OCI-LY7 (cell line): ENCODE data around the gene CCDC192. TPM values are rescaled to one million over a fixed set of nuclear protein-coding genes. Genes with fewer than 3 reads are reported as not detected.

Source experiments
- BruUV-seq: library from RNA; stranded (reverse); fragments of 400-500 nt; replicated peaks from 2 replicates; lab custom pipeline; 2021; lab: Mats Ljungman, UMichigan
- CTCF ChIA-PET: fragments of 300-600 bp; sonication (Branson Sonifier 250); formaldehyde crosslinking; loops from one replicate; lab custom pipeline; 2022; ENCODE audit warnings: antibody characterized with exemption; ENCODE audit not compliant: unreplicated experiment; lab: Charles Lee
- POLR2A ChIA-PET: fragments of 300-600 bp; sonication (Branson Sonifier 250); formaldehyde crosslinking; loops from one replicate; lab custom pipeline; 2022; ENCODE audit warnings: antibody characterized with exemption; lab: Charles Lee
- DNase-seq: peaks from one replicate; pipeline ENCODE4 v3.0.0-alpha.2; 2015; ENCODE audit warnings: low spot score
- H2AFZ ChIP-seq: fragments of 200-600 bp; sonication (generic), shearing (Covaris generic); 2 replicates; pipeline ENCODE4 v1.6.1; 2014; ENCODE audit warnings: mild to moderate bottlenecking, antibody characterized with exemption, low read length, moderate library complexity
- H3K27ac ChIP-seq: fragments of 200-600 bp; sonication (generic); 2 replicates; pipeline ENCODE4 v1.5.1; 2014; ENCODE audit warnings: mixed run types, low read depth, mild to moderate bottlenecking, moderate library complexity, low read length, inconsistent platforms; ENCODE audit not compliant: poor library complexity, severe bottlenecking
- H3K36me3 ChIP-seq: fragments of 200-600 bp; sonication (generic); 2 replicates; pipeline ENCODE4 v1.6.1; 2014; ENCODE audit warnings: mild to moderate bottlenecking, antibody characterized with exemption, low read length, moderate library complexity, mixed read lengths; ENCODE audit not compliant: insufficient read depth
- H3K4me1 ChIP-seq: fragments of 200-600 bp; sonication (generic); 2 replicates; pipeline ENCODE4 v1.5.1; 2014; ENCODE audit warnings: mild to moderate bottlenecking, low read length; ENCODE audit not compliant: insufficient read depth, poor library complexity, severe bottlenecking
- H3K4me2 ChIP-seq: fragments of 200-600 bp; sonication (generic); 2 replicates; pipeline ENCODE4 v1.6.1; 2014; ENCODE audit warnings: mild to moderate bottlenecking, low read length
- H3K4me3 ChIP-seq: fragments of 200-600 bp; sonication (generic); 2 replicates; pipeline ENCODE4 v1.5.1; 2014; ENCODE audit warnings: mild to moderate bottlenecking, low read depth, low read length; ENCODE audit not compliant: poor library complexity, severe bottlenecking
- H3K79me2 ChIP-seq: fragments of 200-600 bp; sonication (generic); 2 replicates; pipeline ENCODE4 v1.6.1; 2016; ENCODE audit warnings: low read depth, mild to moderate bottlenecking, low read length, moderate library complexity, mixed read lengths; ENCODE audit not compliant: insufficient read depth
- H3K9me2 ChIP-seq: fragments of 200-600 bp; sonication (generic); 2 replicates; pipeline ENCODE4 v1.6.1; 2016; ENCODE audit warnings: mild to moderate bottlenecking, low read length, mixed read lengths; ENCODE audit not compliant: insufficient read depth
- H3K9me3 ChIP-seq: fragments of 200-600 bp; sonication (generic); 2 replicates; pipeline ENCODE4 v1.6.1; 2014; ENCODE audit warnings: mild to moderate bottlenecking, mixed run types, low read length, mixed read lengths
- H4K20me1 ChIP-seq: fragments of 200-600 bp; sonication (generic); 2 replicates; pipeline ENCODE4 v1.6.1; 2014; ENCODE audit warnings: mild to moderate bottlenecking, antibody characterized with exemption, low read length, moderate library complexity, mixed read lengths; ENCODE audit not compliant: insufficient read depth
- EZH2phosphoT487 ChIP-seq: fragments of 200-600 bp; sonication (generic); IDR thresholded peaks from 2 replicates; pipeline ENCODE4 v1.6.1; 2018; ENCODE audit warnings: low read depth, borderline replicate concordance, mild to moderate bottlenecking, mixed run types, antibody characterized with exemption, low read length, moderate library complexity, mixed read lengths
- intact Hi-C: fragments of 100-400 bp; cut with micrococcal nuclease; formaldehyde crosslinking; loops from one replicate; pipeline ENCODE4 v1.10.0; 2022; ENCODE audit not compliant: unreplicated experiment
- total RNA-seq, 2 experiments: library from RNA; depleted of rRNA in 1 of 2; stranded (reverse); fragments of >200 nt in 1 of 2; shearing (Covaris generic) in 1 of 2; gene quantifications; 2 replicates each; pipeline ENCODE4 v1.2.3, GENCODE V29; 2014 to 2022
- TF ChIP-seq, protein P1 (sequence below): fragments of 200-600 bp; sonication (generic); conservative IDR thresholded peaks from 2 replicates; pipeline ENCODE4 v1.5.1; 2014; ENCODE audit warnings: mild to moderate bottlenecking, antibody characterized with exemption, low read length, moderate library complexity, mixed read lengths

Gene CCDC192
- total RNA-seq, 2 experiments from 2014 or later: not detected

DNA sequence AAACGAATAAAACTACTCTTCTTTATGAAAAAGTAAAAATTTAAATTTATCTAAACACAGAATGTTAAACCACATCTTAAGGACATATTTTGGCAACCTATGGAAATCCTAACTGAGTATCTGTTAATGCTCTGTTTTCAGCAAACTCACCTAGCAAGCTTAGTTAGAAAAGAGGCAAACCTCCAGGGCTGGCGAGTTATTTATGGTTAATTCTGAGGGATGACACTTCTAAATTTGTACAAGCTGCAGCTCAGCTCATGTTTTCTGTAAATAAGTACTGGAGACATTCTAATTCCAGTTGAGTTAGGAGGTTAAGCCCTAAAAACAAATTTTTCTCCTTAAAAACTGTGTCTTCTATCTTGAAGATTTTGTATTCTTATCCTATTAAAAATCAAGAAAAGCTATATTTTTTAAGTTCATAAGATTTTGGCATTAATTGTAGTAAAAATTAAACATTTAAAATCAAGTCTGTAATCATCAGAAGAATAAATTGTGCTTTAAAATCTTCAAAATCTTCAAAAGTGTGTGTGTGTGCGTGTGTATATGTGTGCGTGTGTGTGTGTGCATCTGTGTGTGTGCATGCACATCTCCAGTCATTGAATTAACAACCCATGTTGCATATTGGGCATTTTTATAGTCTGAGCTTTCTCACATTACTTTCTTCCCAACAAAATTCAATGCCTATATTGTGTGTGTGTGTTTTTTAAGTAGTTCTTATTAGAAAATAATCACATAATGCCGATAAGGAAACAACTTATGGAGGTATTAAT, 127.8 kb downstream of the CCDC192 start:
- TF ChIP-seq, protein P1, sequence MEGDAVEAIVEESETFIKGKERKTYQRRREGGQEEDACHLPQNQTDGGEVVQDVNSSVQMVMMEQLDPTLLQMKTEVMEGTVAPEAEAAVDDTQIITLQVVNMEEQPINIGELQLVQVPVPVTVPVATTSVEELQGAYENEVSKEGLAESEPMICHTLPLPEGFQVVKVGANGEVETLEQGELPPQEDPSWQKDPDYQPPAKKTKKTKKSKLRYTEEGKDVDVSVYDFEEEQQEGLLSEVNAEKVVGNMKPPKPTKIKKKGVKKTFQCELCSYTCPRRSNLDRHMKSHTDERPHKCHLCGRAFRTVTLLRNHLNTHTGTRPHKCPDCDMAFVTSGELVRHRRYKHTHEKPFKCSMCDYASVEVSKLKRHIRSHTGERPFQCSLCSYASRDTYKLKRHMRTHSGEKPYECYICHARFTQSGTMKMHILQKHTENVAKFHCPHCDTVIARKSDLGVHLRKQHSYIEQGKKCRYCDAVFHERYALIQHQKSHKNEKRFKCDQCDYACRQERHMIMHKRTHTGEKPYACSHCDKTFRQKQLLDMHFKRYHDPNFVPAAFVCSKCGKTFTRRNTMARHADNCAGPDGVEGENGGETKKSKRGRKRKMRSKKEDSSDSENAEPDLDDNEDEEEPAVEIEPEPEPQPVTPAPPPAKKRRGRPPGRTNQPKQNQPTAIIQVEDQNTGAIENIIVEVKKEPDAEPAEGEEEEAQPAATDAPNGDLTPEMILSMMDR: no peak
- no peak for TF ChIP-seq EZH2phosphoT487
- no peak overlapping the region for H3K4me3 ChIP-seq
- no peaks in the 10 kb centered on the region for H3K4me1 ChIP-seq
- ChIA-PET POLR2A (interaction anchor here (0.9 to 1.0 kb wide), 2 partner anchors 17 to 24 kb away, joined by 3 to 4 read pairs; no protein-coding TSS in a partner anchor), CTCF (no interaction called here)
- no peaks in the 10 kb centered on the region for H4K20me1 ChIP-seq
- H3K9me2 ChIP-seq: no peaks in the 10 kb centered on the region
- DNase-seq: no peak
- intact Hi-C loops: no loop called here
- H3K79me2 ChIP-seq: no peaks in the 10 kb centered on the region
- no peaks in the 10 kb centered on the region for H3K9me3 ChIP-seq
- H3K4me2 ChIP-seq: no peak overlapping the region
- no peaks in the 10 kb centered on the region for H3K36me3 ChIP-seq
- H2AFZ ChIP-seq: no peak overlapping the region
- no TSS peak for BruUV-seq
- no peak overlapping the region for H3K27ac ChIP-seq

DNA sequence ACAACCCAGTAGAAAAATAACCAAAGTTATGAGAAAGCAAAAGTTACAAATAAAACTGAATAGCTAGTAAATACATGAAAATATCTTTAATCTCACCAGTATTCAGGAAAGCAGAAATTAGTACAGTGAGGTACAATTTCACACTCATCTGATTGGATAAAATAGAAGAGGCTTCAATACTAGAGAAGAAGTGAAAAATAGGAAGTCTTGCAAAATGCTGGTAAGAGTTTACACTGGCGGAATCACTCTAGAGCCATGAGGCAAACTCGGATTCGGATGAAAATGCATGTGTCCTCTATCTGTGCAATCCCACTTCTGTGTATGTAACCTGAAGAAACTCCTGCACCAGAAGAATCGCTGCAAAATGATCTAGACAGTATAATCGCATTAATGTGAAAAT, 128.9 kb downstream of the CCDC192 start:
- TF ChIP-seq EZH2phosphoT487: no peak
- TF ChIP-seq, protein P1: no peak
- Histone ChIP-seq H3K36me3 (no peaks in the 10 kb centered on the region), H4K20me1 (no peaks in the 10 kb centered on the region), H3K4me3 (no peak overlapping the region), H3K27ac (no peak overlapping the region), H3K79me2 (no peaks in the 10 kb centered on the region), H3K4me2 (no peak overlapping the region), H3K4me1 (no peaks in the 10 kb centered on the region), H3K9me3 (no peaks in the 10 kb centered on the region), H2AFZ (no peak overlapping the region), H3K9me2 (no peaks in the 10 kb centered on the region)
- DNase-seq: no peak
- ChIA-PET POLR2A (interaction anchor here (0.9 to 1.2 kb wide), 4 partner anchors 8 to 61 kb away, joined by 3 to 5 read pairs (median 4); no protein-coding TSS in a partner anchor), CTCF (no interaction called here)
- BruUV-seq: no TSS peak
- intact Hi-C loops: no loop called here

DNA sequence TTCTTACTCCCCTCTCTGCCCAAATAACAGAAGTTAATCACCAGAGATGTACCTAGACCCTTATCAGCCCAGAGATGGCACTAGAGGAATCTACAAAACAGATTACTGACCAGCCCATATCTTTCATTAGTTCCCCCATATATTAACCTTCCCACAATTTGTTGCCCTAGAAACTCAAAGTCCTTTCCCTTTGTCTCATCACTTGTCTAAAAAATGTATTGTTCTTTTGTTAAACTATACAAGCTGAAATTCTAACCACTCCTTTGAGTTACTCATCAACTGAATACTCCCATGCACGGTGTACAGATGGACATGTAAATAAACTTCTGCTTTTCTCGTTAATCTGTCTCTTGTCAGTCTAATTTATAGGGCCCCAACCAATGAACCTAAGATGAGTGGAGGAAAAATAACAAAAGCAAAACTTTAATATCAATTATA, 130.9 kb downstream of the CCDC192 start:
- Histone ChIP-seq H3K4me1 (no peaks in the 10 kb centered on the region), H3K9me2 (no peaks in the 10 kb centered on the region), H3K27ac (no peak overlapping the region), H2AFZ (no peak overlapping the region), H3K4me3 (no peak overlapping the region), H3K9me3 (no peaks in the 10 kb centered on the region), H3K79me2 (no peaks in the 10 kb centered on the region), H3K4me2 (no peak overlapping the region), H3K36me3 (no peaks in the 10 kb centered on the region), H4K20me1 (no peaks in the 10 kb centered on the region)
- no peak for DNase-seq
- ChIA-PET POLR2A (interaction anchor here (0.5 to 1.3 kb wide), 2 partner anchors 8 to 560 kb away, joined by 3 to 5 read pairs; no protein-coding TSS in a partner anchor), CTCF (no interaction called here)
- intact Hi-C loops: no loop called here
- BruUV-seq: no TSS peak
- TF ChIP-seq EZH2phosphoT487: no peak
- TF ChIP-seq, protein P1: no peak
